Muscle layer of duodenum (tissue), 2 donors: ENCODE results near the gene PEG3.

Experiments
- H3K27ac ChIP-seq: one replicate; pipeline ENCODE4 v1.7.0; 2013; ENCODE audit warnings: mild to moderate bottlenecking, low read length
- H3K27me3 ChIP-seq: one replicate; pipeline ENCODE4 v1.7.0; 2013; ENCODE audit warnings: low read depth, mild to moderate bottlenecking, control low read depth, low read length
- H3K36me3 ChIP-seq, 2 donors: one replicate each; pipeline ENCODE4 v1.7.0; 2013; ENCODE audit warnings: low read length in 2 of 2, control low read depth in 1 of 2, mild to moderate bottlenecking in 1 of 2; ENCODE audit not compliant: insufficient read depth in 2 of 2, control insufficient read depth in 1 of 2
- H3K4me1 ChIP-seq, 2 donors: one replicate each; pipeline ENCODE4 v1.7.0; 2013; ENCODE audit warnings: low read length in 2 of 2, mild to moderate bottlenecking in 2 of 2, control low read depth in 1 of 2, moderate library complexity in 1 of 2; ENCODE audit not compliant: insufficient read depth in 2 of 2, control insufficient read depth in 1 of 2
- H3K4me3 ChIP-seq, 2 donors: one replicate each; pipeline ENCODE4 v1.7.0; 2013; ENCODE audit warnings: low read length in 2 of 2, low read depth in 1 of 2, mild to moderate bottlenecking in 1 of 2
- H3K9me3 ChIP-seq, 2 donors: one replicate each; pipeline ENCODE4 v1.7.0; 2013; ENCODE audit warnings: low read length in 2 of 2, control low read depth in 1 of 2, mild to moderate bottlenecking in 1 of 2; ENCODE audit not compliant: control insufficient read depth in 1 of 2
- donor health status: healthy.

Gene PEG3

GRCh38 chr19:56823417-56823816 lies 17.1 kb downstream of the PEG3 start:
- Histone ChIP-seq H3K27me3 (no peaks in the 10 kb centered on the region), H3K27ac (no peak overlapping the region), H3K9me3 (no peaks in the 10 kb centered on the region), H3K4me3 (no peak overlapping the region), H3K36me3 (peaks cover 0 to 28% of the 10 kb centered on the region in 2 donors), H3K4me1 (no peaks in the 10 kb centered on the region)

DNA sequence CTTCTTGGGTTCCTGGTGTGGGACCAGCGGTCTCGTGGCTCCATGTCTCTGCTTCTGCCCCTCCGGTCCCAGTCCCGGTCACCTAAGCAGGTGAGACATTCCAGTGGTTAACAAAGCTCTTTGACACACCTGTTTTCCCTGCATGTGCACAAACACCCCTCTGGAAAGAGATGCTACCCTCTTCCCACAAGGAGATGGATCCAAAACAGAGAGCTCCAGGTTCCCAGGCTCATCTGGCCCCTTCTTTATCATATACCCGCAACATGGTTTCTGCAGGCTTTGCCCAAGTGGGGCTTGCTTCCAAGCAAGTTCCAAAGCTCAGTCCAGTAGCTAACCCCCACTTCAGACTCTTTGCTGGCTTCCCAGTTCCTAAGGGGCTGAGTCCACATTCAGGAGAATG lies 17.8 kb downstream of the PEG3 start:
- H3K4me1 ChIP-seq, result no peaks in the 10 kb centered on the region
- no peaks in the 10 kb centered on the region for H3K27me3 ChIP-seq
- no peaks in the 10 kb centered on the region for H3K9me3 ChIP-seq
- no peak overlapping the region for H3K27ac ChIP-seq
- no peak overlapping the region for H3K4me3 ChIP-seq
- peaks cover 0 to 34% of the 10 kb centered on the region in 2 donors for H3K36me3 ChIP-seq

GRCh38 chr19:56821675-56822074 lies 18.9 kb downstream of the PEG3 start:
- H3K4me3 ChIP-seq, result no peak overlapping the region
- peaks cover 0 to 44% of the 10 kb centered on the region in 2 donors for H3K36me3 ChIP-seq
- H3K4me1 ChIP-seq, result no peaks in the 10 kb centered on the region
- H3K27ac ChIP-seq, result no peak overlapping the region
- H3K9me3 ChIP-seq, result no peaks in the 10 kb centered on the region
- H3K27me3 ChIP-seq, result no peaks in the 10 kb centered on the region

DNA sequence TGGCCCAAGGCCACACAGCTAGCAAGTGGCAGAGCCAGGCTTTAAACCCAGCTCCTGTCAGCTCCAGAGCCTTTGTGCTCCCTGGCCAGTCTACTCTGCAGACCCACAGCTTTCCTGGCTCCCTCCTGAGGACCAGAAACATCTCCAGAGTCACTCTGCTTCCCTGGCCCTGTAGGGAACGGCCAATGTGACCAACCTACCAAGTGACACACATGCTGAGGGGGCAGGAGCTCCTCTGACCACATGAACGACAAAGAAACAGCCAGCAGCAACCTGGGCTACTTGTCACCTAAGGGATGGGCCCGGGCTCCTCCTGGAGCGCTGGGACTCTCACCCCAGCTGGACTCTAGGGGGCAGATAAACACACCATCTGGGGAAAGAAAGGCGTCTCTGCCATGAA lies 19.3 kb downstream of the PEG3 start:
- no peak overlapping the region for H3K27ac ChIP-seq
- no peaks in the 10 kb centered on the region for H3K4me1 ChIP-seq
- no peaks in the 10 kb centered on the region for H3K9me3 ChIP-seq
- peaks cover 0 to 49% of the 10 kb centered on the region in 2 donors for H3K36me3 ChIP-seq
- H3K27me3 ChIP-seq, result no peaks in the 10 kb centered on the region
- H3K4me3 ChIP-seq, result no peak overlapping the region

DNA sequence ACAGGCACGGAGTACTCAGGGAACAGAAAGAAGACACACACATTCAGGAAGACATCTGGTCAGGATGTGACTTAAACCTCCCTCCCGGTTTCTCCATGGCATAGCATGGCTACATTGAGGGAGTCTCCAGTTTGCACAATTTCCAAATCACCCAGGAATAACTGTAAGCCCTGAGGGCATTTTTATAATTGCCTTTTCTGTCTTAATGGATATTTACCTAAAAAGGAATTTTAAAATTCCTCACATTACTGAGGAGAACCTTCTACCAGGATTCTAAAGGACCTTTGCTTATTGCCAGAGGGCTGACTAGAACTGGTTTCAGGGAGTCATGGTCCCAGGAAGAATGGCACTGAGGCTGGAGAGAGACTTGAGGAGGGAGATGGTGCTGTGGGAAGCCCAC lies 21.4 kb downstream of the PEG3 start:
- no peaks in the 10 kb centered on the region for H3K27me3 ChIP-seq
- H3K27ac ChIP-seq, result no peak overlapping the region
- H3K4me1 ChIP-seq, result no peaks in the 10 kb centered on the region
- H3K36me3 ChIP-seq, result peaks cover 0 to 57% of the 10 kb centered on the region in 2 donors
- H3K9me3 ChIP-seq, result no peaks in the 10 kb centered on the region
- no peak overlapping the region for H3K4me3 ChIP-seq

DNA sequence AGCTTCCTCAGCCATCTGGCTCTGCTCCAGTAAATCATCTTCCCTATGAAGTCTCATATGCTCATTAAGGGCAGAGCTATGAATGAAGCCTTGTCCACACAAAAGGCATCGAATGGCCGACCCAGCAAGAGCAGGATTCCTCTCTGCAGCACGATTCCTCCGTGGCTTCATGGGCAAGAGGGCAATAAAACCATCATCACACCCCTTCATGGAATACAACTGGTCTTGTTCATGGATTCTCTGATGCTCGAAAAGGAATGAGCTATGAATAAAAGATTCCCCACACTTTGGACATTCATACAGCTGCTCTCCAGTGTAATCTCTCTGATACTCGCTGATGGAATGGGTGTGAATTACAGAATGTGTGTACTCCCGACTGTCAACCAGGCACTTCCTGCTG lies 25.9 kb downstream of the PEG3 start:
- no peak overlapping the region for H3K27ac ChIP-seq
- no peaks in the 10 kb centered on the region for H3K27me3 ChIP-seq
- peaks cover 0 to 28% of the 10 kb centered on the region in 2 donors for H3K36me3 ChIP-seq
- no peaks in the 10 kb centered on the region for H3K4me1 ChIP-seq
- H3K4me3 ChIP-seq, result no peak overlapping the region
- no peaks in the 10 kb centered on the region for H3K9me3 ChIP-seq

- Histone ChIP-seq H3K27me3 (no peaks in the 10 kb centered on the region), H3K36me3 (peaks cover 0 to 28% of the 10 kb centered on the region in 2 donors), H3K27ac (no peak overlapping the region), H3K9me3 (no peaks in the 10 kb centered on the region), H3K4me1 (no peaks in the 10 kb centered on the region), H3K4me3 (no peak overlapping the region)
Observed at GRCh38 chr19:56813531-56813930, 27.0 kb downstream of the PEG3 start.

GRCh38 chr19:56811480-56811879 lies 29.0 kb downstream of the PEG3 start:
- Histone ChIP-seq H3K36me3 (peaks cover 0 to 11% of the 10 kb centered on the region in 2 donors), H3K27me3 (no peaks in the 10 kb centered on the region), H3K27ac (no peak overlapping the region), H3K9me3 (peaks cover 0 to 5% of the 10 kb centered on the region in 2 donors), H3K4me1 (no peaks in the 10 kb centered on the region), H3K4me3 (no peak overlapping the region)

DNA sequence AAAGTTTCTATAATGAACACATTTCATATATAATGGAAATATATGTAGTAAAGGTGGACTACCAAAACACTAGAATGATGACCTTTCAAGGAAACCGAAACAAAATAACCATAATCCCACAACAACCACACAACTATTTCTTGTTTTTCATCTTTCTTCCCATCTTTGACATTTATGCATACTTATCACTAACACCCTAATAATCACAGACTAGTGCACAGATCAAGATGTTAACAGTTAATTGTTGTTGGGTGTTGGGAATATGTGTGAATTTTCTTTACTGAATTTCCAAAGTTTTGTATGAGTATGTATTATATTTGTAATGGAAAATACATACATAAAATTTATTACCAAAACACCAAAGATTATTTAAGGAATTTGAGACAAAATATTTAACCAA lies 30.3 kb downstream of the PEG3 start:
- H3K4me3 ChIP-seq, result no peak overlapping the region
- peaks cover 0 to under 1% of the 10 kb centered on the region in 2 donors for H3K36me3 ChIP-seq
- no peaks in the 10 kb centered on the region for H3K27me3 ChIP-seq
- H3K4me1 ChIP-seq, result no peaks in the 10 kb centered on the region
- no peak overlapping the region for H3K27ac ChIP-seq
- H3K9me3 ChIP-seq, result peaks cover 0 to 10% of the 10 kb centered on the region in 2 donors

GRCh38 chr19:56808717-56809392 lies 31.7 kb downstream of the PEG3 start:
- Histone ChIP-seq H3K27ac (no peak overlapping the region), H3K27me3 (no peaks in the 10 kb centered on the region), H3K4me1 (no peaks in the 10 kb centered on the region), H3K36me3 (no peaks in the 10 kb centered on the region), H3K9me3 (peaks cover 0 to 10% of the 10 kb centered on the region in 2 donors), H3K4me3 (no peak overlapping the region)

DNA sequence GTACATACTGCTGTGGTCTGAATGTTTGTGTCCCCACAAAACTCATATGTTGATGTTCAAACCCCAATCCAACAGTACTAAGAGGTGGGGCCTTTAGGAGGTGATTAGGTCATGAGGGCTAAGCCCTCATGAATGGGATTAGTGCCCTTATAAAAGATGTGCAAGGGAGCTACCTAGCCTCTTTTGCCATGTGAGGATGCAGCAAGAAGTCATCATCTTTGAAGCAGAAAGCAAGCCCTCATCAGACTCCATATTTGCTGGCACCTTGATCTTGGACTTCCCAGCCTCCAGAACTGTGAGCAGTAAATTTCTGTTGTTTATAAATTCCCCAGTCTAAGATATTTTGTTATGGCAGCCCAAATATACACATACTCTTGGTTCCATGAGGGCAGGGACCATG lies 33.9 kb downstream of the PEG3 start:
- Histone ChIP-seq H3K4me1 (no peaks in the 10 kb centered on the region), H3K27me3 (no peaks in the 10 kb centered on the region), H3K36me3 (no peaks in the 10 kb centered on the region), H3K27ac (no peak overlapping the region), H3K4me3 (no peak overlapping the region), H3K9me3 (peaks cover 0 to 10% of the 10 kb centered on the region in 2 donors)
